Fibroblast of pulmonary artery (primary cell): ENCODE data around the gene ACTN3.
"Not testable (repeated sequence)": the region's sequence is repeated elsewhere in the genome, so short reads cannot be mapped to it uniquely, and the experiment has no call there.

Experiments used
- DNase-seq: peaks from one replicate; pipeline ENCODE4 v3.0.0-alpha.2; 2010; ENCODE audit warnings: low read depth
- H3K4me3 ChIP-seq: replicated peaks from 2 replicates; pipeline ENCODE4 v1.5.1; 2011; ENCODE audit warnings: low read depth, mild to moderate bottlenecking, control low read depth, low read length, moderate library complexity
- TF ChIP-seq, protein P1 (sequence below): IDR thresholded peaks from 2 replicates; pipeline ENCODE4 v1.5.1; 2011; ENCODE audit warnings: mild to moderate bottlenecking, control low read depth, low read length, inconsistent platforms; ENCODE audit errors: missing control alignments

ACTN3 gene

GRCh38 chr11:66598993-66599392, 52.3 kb downstream of the ACTN3 start:
- TF ChIP-seq, protein P1, sequence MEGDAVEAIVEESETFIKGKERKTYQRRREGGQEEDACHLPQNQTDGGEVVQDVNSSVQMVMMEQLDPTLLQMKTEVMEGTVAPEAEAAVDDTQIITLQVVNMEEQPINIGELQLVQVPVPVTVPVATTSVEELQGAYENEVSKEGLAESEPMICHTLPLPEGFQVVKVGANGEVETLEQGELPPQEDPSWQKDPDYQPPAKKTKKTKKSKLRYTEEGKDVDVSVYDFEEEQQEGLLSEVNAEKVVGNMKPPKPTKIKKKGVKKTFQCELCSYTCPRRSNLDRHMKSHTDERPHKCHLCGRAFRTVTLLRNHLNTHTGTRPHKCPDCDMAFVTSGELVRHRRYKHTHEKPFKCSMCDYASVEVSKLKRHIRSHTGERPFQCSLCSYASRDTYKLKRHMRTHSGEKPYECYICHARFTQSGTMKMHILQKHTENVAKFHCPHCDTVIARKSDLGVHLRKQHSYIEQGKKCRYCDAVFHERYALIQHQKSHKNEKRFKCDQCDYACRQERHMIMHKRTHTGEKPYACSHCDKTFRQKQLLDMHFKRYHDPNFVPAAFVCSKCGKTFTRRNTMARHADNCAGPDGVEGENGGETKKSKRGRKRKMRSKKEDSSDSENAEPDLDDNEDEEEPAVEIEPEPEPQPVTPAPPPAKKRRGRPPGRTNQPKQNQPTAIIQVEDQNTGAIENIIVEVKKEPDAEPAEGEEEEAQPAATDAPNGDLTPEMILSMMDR, result no peak
- no peak for DNase-seq
- no peak overlapping the region for H3K4me3 ChIP-seq

- no peak for DNase-seq
- TF ChIP-seq, protein P1, result no peak
- no peak overlapping the region for H3K4me3 ChIP-seq
Observed at GRCh38 chr11:66600219-66600618, 53.5 kb downstream of the ACTN3 start.

DNA sequence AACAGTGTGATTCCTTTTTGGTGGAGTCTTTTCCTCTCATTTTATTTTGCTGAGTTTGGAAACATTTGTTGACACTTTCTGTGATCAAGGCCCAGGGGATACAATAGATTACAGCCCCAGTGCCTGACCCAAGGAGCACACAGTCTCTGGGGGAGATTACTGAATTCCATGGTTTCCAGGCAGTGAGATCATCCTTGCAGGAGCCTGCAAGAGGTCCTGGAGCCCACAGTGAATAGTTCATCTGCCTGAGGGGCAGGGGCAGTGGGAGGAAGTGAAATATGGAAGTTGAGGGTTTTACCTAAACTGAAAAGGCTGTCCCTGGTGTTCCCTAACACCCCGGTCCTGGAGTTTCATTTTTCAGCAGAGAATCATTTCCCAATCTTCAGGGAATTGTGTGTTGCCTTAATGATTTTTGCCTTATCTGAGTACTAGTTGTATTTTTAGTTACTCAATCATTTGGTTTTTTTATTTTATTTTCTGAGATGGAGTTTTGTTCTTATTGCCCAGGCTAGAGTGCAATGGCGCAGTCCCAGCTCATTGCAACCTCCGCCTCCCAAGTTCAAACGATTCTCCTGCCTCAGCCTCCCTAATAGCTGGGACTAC, 54.0 kb downstream of the ACTN3 start:
- TF ChIP-seq, protein P1, result no peak
- DNase-seq, result peak; percentile 31

DNA sequence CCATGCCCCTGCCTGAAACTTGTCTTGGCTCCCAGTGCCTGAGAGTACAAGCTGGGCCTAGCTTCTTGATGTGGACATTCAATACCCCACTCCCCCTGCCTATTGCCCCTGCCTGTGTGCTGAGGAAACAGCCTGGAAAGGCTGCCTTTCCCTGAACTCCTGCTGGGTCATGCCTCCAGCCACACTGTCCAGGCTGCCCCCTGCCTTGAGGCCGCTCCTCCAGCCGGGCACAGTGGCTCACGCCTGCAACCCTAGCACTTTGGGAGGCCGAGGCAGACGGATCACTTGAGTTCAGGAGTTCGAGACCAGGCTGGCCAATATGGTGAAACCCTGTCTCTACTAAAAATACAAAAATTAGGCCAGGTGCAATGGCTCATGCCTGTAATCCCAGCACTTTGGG, 56.4 kb downstream of the ACTN3 start:
- no peak overlapping the region for H3K4me3 ChIP-seq
- TF ChIP-seq, protein P1, result no peak
- no peak for DNase-seq

More for the DNA sequence above, 54.0 kb downstream of the ACTN3 start:
- no peak overlapping the region for H3K4me3 ChIP-seq

GRCh38 chr11:66604155-66604554, 57.5 kb downstream of the ACTN3 start:
- no peak overlapping the region for H3K4me3 ChIP-seq
- no peak for DNase-seq
- TF ChIP-seq, protein P1, result no peak

DNA sequence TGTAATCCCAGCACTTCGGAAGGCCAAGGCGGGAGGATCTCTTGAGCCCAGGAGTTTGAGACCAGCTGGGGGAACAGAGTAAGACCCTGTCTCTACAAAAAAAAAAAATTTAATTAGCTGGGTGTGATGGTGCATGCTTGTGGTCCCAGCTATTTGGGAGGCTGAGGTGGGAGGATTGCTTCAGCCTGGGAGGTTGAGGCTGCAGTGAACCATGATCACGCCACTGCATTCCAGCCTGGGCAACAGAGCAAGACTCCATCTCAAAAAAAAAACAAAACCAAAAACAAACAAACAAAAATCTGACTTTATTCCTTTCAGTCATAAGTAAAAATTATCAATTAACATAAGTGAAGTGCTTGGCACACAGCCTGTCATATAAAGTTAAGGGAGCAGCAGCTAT, 59.9 kb downstream of the ACTN3 start:
- DNase-seq, H3K4me3 ChIP-seq: not testable (repeated sequence)

DNA sequence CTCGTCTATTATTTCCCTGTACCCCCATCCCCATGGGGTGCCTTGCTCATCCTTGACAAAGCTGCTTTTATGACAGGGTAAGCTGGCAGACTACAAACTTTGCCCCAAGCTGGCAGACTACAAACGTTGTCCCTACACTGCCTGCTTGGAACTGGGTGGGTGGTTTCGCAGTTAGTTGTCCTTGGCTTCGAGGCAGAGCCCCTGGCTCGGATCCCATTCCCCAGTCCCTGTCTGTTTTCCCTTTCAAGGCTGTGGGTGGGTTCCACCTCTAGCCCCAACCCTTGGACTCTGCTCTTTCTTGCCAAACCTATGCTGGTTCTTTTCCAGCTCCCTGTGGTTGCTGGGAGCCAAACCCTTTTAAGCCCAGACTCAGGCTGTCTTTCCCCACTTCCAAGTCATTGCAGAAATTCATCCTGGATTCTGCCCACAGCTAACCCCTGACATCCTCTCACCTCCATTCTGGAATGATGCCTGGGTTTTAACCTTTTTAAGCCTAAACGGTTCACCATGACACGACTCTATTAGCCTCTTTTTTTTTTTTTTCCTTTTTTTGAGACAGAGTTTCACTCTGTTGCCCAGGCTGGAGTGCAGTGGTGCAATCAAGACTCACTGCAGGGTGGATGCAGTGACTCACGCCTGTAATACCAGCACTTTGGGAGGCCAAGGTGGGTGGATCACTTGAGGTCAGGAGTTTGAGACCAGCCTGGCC, 60.6 kb downstream of the ACTN3 start:
- TF ChIP-seq, protein P1, result no peak
- DNase-seq, result peak; percentile 86
- H3K4me3 ChIP-seq, result no peak overlapping the region
